Mammary epithelial cell (primary cell): Measurements from ENCODE around the gene BTBD7.

Experiments
- EZH2 ChIP-seq: IDR thresholded peaks from 2 replicates; pipeline ENCODE4 v1.6.1; 2012; ENCODE audit warnings: low read length, inconsistent platforms, borderline replicate concordance
- TF ChIP-seq, protein P1 (sequence below), 2 donors: IDR thresholded peaks in 1 of 2; conservative IDR thresholded peaks in 1 of 2; 2 replicates each; pipeline ENCODE4 v1.5.1; 2011 to 2012; ENCODE audit warnings: inconsistent platforms in 2 of 2, low read length in 2 of 2, mild to moderate bottlenecking in 2 of 2, control low read depth in 1 of 2, low read depth in 1 of 2; ENCODE audit not compliant: insufficient read depth in 1 of 2; ENCODE audit errors: extremely low read depth in 1 of 2

DNA sequence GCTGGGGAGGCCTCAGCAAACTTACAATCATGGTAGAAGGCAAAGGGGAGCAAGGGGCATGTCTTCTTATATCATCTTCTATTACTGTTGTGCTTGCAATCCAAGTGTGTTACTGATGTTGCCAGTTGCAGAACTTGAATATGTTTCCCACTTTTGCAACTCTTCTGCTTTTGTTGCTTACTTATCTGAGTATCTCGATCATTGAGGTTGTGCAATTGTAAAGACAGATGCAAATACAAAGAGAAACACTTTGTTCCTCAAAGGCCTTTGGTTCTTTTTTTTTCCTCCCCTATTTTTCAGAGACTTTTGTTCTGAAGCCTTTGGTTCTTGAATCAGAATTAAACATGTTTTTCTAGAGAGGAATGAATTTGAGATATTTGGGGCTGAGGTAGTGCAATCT, 10.4 kb upstream of the BTBD7 start:
- TF ChIP-seq, protein P1, sequence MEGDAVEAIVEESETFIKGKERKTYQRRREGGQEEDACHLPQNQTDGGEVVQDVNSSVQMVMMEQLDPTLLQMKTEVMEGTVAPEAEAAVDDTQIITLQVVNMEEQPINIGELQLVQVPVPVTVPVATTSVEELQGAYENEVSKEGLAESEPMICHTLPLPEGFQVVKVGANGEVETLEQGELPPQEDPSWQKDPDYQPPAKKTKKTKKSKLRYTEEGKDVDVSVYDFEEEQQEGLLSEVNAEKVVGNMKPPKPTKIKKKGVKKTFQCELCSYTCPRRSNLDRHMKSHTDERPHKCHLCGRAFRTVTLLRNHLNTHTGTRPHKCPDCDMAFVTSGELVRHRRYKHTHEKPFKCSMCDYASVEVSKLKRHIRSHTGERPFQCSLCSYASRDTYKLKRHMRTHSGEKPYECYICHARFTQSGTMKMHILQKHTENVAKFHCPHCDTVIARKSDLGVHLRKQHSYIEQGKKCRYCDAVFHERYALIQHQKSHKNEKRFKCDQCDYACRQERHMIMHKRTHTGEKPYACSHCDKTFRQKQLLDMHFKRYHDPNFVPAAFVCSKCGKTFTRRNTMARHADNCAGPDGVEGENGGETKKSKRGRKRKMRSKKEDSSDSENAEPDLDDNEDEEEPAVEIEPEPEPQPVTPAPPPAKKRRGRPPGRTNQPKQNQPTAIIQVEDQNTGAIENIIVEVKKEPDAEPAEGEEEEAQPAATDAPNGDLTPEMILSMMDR (conservative IDR thresholded peaks at IDR 0.05 in 1 of 2, IDR thresholded peaks at IDR 0.05 in 1 of 2; ENCODE audit: extremely low read depth in 1 of 2, insufficient read depth in 1 of 2, low read depth in 1 of 2, low read length in 2 of 2), result no peak
- TF ChIP-seq EZH2, result no peak
